Adrenal gland (tissue), 5 donors: ENCODE data around the gene DYRK1A.

Experiments
- POLR2A ChIP-seq, 2 donors: fragments of 450-650 bp; IDR thresholded peaks; one replicate each; pipeline ENCODE4 v1.6.1; 2017; ENCODE audit warnings: antibody characterized with exemption in 2 of 2, mild to moderate bottlenecking in 2 of 2, moderate library complexity in 1 of 2
- TF ChIP-seq, protein P1 (sequence below), 6 experiments: fragments of 450-650 bp in 4 of 6; fragments of 200-600 bp in 2 of 6; sonication (generic) in 1 of 6; IDR thresholded peaks; 1 replicate in 5 of 6; 2 replicates in 1 of 6; pipeline versions ENCODE4 v1.5.1 to v1.8.0; 2016 to 2021; ENCODE audit warnings: antibody characterized with exemption in 6 of 6, mild to moderate bottlenecking in 2 of 6, moderate library complexity in 1 of 6
- donor health status: DM: no; HTN: no; CAD: no.

- TF ChIP-seq, protein P1, sequence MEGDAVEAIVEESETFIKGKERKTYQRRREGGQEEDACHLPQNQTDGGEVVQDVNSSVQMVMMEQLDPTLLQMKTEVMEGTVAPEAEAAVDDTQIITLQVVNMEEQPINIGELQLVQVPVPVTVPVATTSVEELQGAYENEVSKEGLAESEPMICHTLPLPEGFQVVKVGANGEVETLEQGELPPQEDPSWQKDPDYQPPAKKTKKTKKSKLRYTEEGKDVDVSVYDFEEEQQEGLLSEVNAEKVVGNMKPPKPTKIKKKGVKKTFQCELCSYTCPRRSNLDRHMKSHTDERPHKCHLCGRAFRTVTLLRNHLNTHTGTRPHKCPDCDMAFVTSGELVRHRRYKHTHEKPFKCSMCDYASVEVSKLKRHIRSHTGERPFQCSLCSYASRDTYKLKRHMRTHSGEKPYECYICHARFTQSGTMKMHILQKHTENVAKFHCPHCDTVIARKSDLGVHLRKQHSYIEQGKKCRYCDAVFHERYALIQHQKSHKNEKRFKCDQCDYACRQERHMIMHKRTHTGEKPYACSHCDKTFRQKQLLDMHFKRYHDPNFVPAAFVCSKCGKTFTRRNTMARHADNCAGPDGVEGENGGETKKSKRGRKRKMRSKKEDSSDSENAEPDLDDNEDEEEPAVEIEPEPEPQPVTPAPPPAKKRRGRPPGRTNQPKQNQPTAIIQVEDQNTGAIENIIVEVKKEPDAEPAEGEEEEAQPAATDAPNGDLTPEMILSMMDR (IDR thresholded peaks at IDR 0.05), result no peak
- TF ChIP-seq POLR2A (IDR thresholded peaks at IDR 0.05), result no peak
Observed at GRCh38 chr21:37415939-37416338, 49.4 kb downstream of the DYRK1A start.
